ENCODE measurements around the gene RAET1E.
"Not testable (repeated sequence)": the region's sequence is repeated elsewhere in the genome, so short reads cannot be mapped to it uniquely, and the experiment has no call there.

GRCh38 chr6:149945276-149945675, 47.4 kb upstream of the RAET1E start:
- TF ChIP-seq CTCF (IDR thresholded peaks at IDR 0.05; ENCODE audit: insufficient read depth, low read length, poor library complexity, severe bottlenecking); EZH2phosphoT487 (conservative IDR thresholded peaks at IDR 0.05; ENCODE audit: low read length): not testable (repeated sequence)

Measured in SU-DHL-6 (cell line).